GM23338 (cell line): ENCODE measurements around the gene S1PR1. TPM values are rescaled to one million over a fixed set of nuclear protein-coding genes. Genes with fewer than 3 reads are reported as not detected.

Experiments
- ATAC-seq: fragments of 200-7000 bp; cut with Tn5 transposase; 3 replicates; pipeline ENCODE4 v1.9.1; 2020
- DNase-seq: peaks from one replicate; pipeline ENCODE4 v3.0.0-alpha.2; 2015; ENCODE audit warnings: low spot score
- H2AFZ ChIP-seq: fragments of 200-600 bp; sonication (generic); 2 replicates; pipeline ENCODE4 v1.8.0; 2016; ENCODE audit warnings: antibody characterized with exemption, mild to moderate bottlenecking, moderate library complexity
- H3F3A ChIP-seq: fragments of 200-600 bp; sonication (generic); replicated peaks from 2 replicates; pipeline ENCODE4 v1.8.0; 2017; ENCODE audit warnings: antibody characterized with exemption, mixed run types, low read depth
- H3K27ac ChIP-seq: fragments of 200-600 bp; sonication (generic); 2 replicates; pipeline ENCODE4 v1.6.1; 2016; ENCODE audit warnings: low read depth
- H3K27me3 ChIP-seq: fragments of 200-600 bp; sonication (generic); 2 replicates; pipeline ENCODE4 v1.8.0; 2016; ENCODE audit warnings: mild to moderate bottlenecking, mixed run types, moderate library complexity; ENCODE audit not compliant: insufficient read depth
- H3K36me3 ChIP-seq: fragments of 200-600 bp; sonication (generic); 2 replicates; pipeline ENCODE4 v1.8.0; 2016; ENCODE audit warnings: mild to moderate bottlenecking; ENCODE audit not compliant: insufficient read depth
- H3K4me1 ChIP-seq: fragments of 200-600 bp; sonication (generic); 2 replicates; pipeline ENCODE4 v1.8.0; 2016; ENCODE audit warnings: mild to moderate bottlenecking, moderate library complexity; ENCODE audit not compliant: insufficient read depth
- H3K4me2 ChIP-seq: fragments of 200-600 bp; sonication (generic); 2 replicates; pipeline ENCODE4 v1.7.1; 2017; ENCODE audit warnings: mixed run types
- H3K4me3 ChIP-seq: fragments of 200-600 bp; sonication (generic); 2 replicates; pipeline ENCODE4 v1.6.1; 2016; ENCODE audit warnings: mixed run types
- H3K79me2 ChIP-seq: fragments of 200-600 bp; sonication (generic); replicated peaks from 2 replicates; pipeline ENCODE4 v1.8.0; 2017; ENCODE audit warnings: mild to moderate bottlenecking; ENCODE audit not compliant: insufficient read depth
- H3K9me2 ChIP-seq: fragments of 200-600 bp; sonication (generic); 2 replicates; pipeline ENCODE4 v1.8.0; 2017; ENCODE audit not compliant: insufficient read depth
- H4K20me1 ChIP-seq: fragments of 200-600 bp; sonication (generic); replicated peaks from 2 replicates; pipeline ENCODE4 v1.8.0; 2017; ENCODE audit warnings: mild to moderate bottlenecking; ENCODE audit not compliant: insufficient read depth
- H3K27ac Mint-ChIP-seq: 2 replicates; pipeline ENCODE4 v1.8.0; 2020; ENCODE audit warnings: inconsistent platforms, mild to moderate bottlenecking, moderate library complexity, mixed read lengths
- H3K27me3 Mint-ChIP-seq: 3 replicates; pipeline ENCODE4 v1.8.0; 2022; ENCODE audit warnings: low read depth, mild to moderate bottlenecking, moderate library complexity, mixed read lengths, inconsistent platforms; ENCODE audit not compliant: insufficient read depth, poor library complexity
- H3K36me3 Mint-ChIP-seq: 3 replicates; pipeline ENCODE4 v1.8.0; 2021; ENCODE audit warnings: low read depth, mild to moderate bottlenecking, inconsistent platforms, moderate library complexity, mixed read lengths
- H3K4me1 Mint-ChIP-seq: 3 replicates; pipeline ENCODE4 v1.8.0; 2020; ENCODE audit warnings: mild to moderate bottlenecking, inconsistent platforms, mixed read lengths
- H3K4me3 Mint-ChIP-seq: 3 replicates; pipeline ENCODE4 v1.8.0; 2021; ENCODE audit warnings: moderate library complexity, mild to moderate bottlenecking, inconsistent platforms, mixed read lengths
- H3K9me3 Mint-ChIP-seq: 3 replicates; pipeline ENCODE4 v1.8.0; 2020; ENCODE audit warnings: moderate library complexity, mild to moderate bottlenecking, inconsistent platforms, mixed read lengths
- EZH2 ChIP-seq: fragments of 200-600 bp; sonication (generic); IDR thresholded peaks from one replicate; pipeline ENCODE4 v1.8.0; 2017; ENCODE audit warnings: antibody characterized with exemption, mild to moderate bottlenecking, low read depth; ENCODE audit not compliant: unreplicated experiment
- JUNB ChIP-seq: IDR thresholded peaks from one replicate; pipeline ENCODE4 v1.6.1; 2016; ENCODE audit warnings: antibody characterized with exemption; ENCODE audit not compliant: unreplicated experiment
- ZNF114 ChIP-seq: fragments of 250-450 bp; sonication (Bioruptor Pico); IDR thresholded peaks from 2 replicates; pipeline ENCODE4 v1.5.0; 2020; ENCODE audit warnings: mild to moderate bottlenecking, moderate library complexity
- ZNF462 ChIP-seq: fragments of 250-450 bp; sonication (Bioruptor Pico); IDR thresholded peaks from 2 replicates; pipeline ENCODE4 v1.5.0; 2020; ENCODE audit warnings: mild to moderate bottlenecking, moderate library complexity
- polyA plus RNA-seq: library from polyadenylated mRNA; unstranded; fragments of >200 nt; fragmentation: Nextera tagmentation; extraction: Ambion mirVana; gene quantifications from 2 replicates; pipeline ENCODE4 v1.2.1, GENCODE V29; 2016
- total RNA-seq: library from RNA; depleted of rRNA; stranded (reverse); fragments of >200 nt; shearing (Covaris generic); gene quantifications from 2 replicates; pipeline ENCODE4 v1.2.3, GENCODE V29; 2014
- TF ChIP-seq, protein P1 (sequence below), 2 experiments: fragments of 200-600 bp in 1 of 2; sonication (generic) in 1 of 2; conservative IDR thresholded peaks; 2 replicates each; pipeline versions ENCODE4 v1.5.1 to v1.6.1; 2016 to 2017; ENCODE audit warnings: antibody characterized with exemption in 2 of 2, low read depth in 2 of 2, mild to moderate bottlenecking in 2 of 2, moderate library complexity in 1 of 2

The S1PR1 gene
- total and polyA plus RNA-seq, 2 experiments from 2014 or later = 2.6 to 4.1 TPM

DNA sequence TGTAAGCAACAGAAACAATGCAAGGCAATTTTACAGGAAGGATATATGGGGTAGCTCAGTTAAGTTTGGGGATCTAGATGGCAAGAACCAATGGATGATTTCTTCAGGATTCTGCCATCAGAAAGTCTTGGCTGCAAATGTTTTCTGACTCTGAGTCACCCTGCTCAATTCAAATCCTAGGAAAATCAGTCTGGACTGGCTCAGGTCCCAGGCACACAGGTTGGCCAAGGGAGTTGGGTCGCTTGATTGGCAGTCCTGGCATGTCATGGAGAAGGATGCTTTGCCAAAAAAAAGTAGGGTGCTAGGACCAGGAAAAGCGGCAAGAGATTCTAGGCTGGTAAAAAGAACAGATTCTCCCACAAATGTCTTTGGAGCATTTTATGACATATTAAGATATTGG lies 28.9 kb upstream of the S1PR1 start (continued):
- no peak for TF ChIP-seq ZNF462 (CRISPR knock-in tag)
- TF ChIP-seq JUNB = no peak

DNA sequence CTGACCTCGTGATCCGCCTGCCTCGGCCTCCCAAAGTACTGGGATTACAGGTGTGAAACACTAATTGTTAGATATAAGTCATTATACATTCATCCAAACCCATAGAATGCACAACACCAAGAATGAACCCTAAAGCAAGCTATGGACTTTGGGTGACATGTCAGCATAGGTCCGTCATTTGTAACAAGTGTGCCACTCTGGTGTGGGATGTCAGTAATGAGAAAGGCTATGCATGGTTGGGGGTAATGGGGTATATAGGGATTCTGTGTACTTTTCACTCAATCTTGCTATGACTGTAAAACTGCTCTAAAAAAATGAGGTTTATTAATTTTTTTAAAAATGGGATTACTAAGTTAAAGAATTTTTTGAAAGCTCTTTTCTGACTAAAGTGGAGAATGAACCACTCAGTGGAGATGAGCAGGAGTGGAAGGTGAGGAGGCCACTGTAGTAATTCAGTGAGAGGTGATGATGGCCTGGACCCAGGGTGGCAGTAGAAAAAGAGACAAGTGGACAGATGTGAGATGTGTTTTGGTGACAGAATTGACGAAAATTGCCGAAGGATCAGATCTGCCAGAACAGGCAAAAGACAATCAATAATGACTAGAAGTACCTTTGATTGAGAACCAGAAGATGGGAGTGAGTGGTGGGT lies 21.3 kb upstream of the S1PR1 start:
- no peak overlapping the region for H3K4me3 ChIP-seq
- Mint-ChIP-seq H3K27me3 (no peaks in the 10 kb centered on the region), H3K36me3 (no peaks in the 10 kb centered on the region), H3K4me3 (no peak overlapping the region), H3K9me3 (no peaks in the 10 kb centered on the region), H3K4me1 (peaks cover 13% of the 10 kb centered on the region), H3K27ac (0 out of 2 replicates have a peak overlapping the region, but pooled peaks have one; percentile 5)
- H2AFZ ChIP-seq = no peak overlapping the region
- no peaks in the 10 kb centered on the region for H4K20me1 ChIP-seq
- H3K79me2 ChIP-seq = no peaks in the 10 kb centered on the region
- ATAC-seq (no peak), DNase-seq (no peak)
- H3K36me3 ChIP-seq = no peaks in the 10 kb centered on the region
- H3F3A ChIP-seq = no peaks in the 10 kb centered on the region
- H3K4me2 ChIP-seq = no peak overlapping the region
- TF ChIP-seq EZH2 (no peak), ZNF114 (CRISPR knock-in tag) (no peak)
- TF ChIP-seq, protein P1, sequence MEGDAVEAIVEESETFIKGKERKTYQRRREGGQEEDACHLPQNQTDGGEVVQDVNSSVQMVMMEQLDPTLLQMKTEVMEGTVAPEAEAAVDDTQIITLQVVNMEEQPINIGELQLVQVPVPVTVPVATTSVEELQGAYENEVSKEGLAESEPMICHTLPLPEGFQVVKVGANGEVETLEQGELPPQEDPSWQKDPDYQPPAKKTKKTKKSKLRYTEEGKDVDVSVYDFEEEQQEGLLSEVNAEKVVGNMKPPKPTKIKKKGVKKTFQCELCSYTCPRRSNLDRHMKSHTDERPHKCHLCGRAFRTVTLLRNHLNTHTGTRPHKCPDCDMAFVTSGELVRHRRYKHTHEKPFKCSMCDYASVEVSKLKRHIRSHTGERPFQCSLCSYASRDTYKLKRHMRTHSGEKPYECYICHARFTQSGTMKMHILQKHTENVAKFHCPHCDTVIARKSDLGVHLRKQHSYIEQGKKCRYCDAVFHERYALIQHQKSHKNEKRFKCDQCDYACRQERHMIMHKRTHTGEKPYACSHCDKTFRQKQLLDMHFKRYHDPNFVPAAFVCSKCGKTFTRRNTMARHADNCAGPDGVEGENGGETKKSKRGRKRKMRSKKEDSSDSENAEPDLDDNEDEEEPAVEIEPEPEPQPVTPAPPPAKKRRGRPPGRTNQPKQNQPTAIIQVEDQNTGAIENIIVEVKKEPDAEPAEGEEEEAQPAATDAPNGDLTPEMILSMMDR (conservative IDR thresholded peaks at IDR 0.05; ENCODE audit: low read depth in 2 of 2) = no peak
- no peaks in the 10 kb centered on the region for H3K27me3 ChIP-seq
- peaks cover 14% of the 10 kb centered on the region; the same call in 1 of the 2 replicates for H3K4me1 ChIP-seq
- H3K27ac ChIP-seq = no peak overlapping the region
- H3K9me2 ChIP-seq = no peaks in the 10 kb centered on the region
